Progenitor cell of endocrine pancreas (in vitro differentiated cells): ENCODE data around the gene RUNX2. TPM values are rescaled to one million over a fixed set of nuclear protein-coding genes. Genes with fewer than 3 reads are reported as not detected.

Experiments used
- DNase-seq: peaks from one replicate; pipeline ENCODE4 v3.0.0; 2021; ENCODE audit warnings: low spot score; ENCODE audit not compliant: unreplicated experiment
- H3K27ac Mint-ChIP-seq: 2 replicates; pipeline ENCODE4 v1.8.0; 2021; ENCODE audit warnings: mild to moderate bottlenecking, moderate library complexity, mixed read lengths
- H3K27me3 Mint-ChIP-seq: 2 replicates; pipeline ENCODE4 v1.8.0; 2021; ENCODE audit warnings: mixed read lengths
- H3K36me3 Mint-ChIP-seq: 2 replicates; pipeline ENCODE4 v1.8.0; 2022; ENCODE audit warnings: mixed read lengths; ENCODE audit not compliant: insufficient read depth
- H3K4me1 Mint-ChIP-seq: 2 replicates; pipeline ENCODE4 v1.8.0; 2021; ENCODE audit warnings: low read depth, mixed read lengths
- H3K4me3 Mint-ChIP-seq: 2 replicates; pipeline ENCODE4 v1.8.0; 2021; ENCODE audit warnings: low read depth, mild to moderate bottlenecking, moderate library complexity, mixed read lengths
- H3K9me3 Mint-ChIP-seq: 2 replicates; pipeline ENCODE4 v1.8.0; 2021; ENCODE audit warnings: low read depth, mixed read lengths
- total RNA-seq: library from RNA; stranded (reverse); gene quantifications from 2 replicates; pipeline ENCODE4 v1.2.1, GENCODE V29; 2021
- TF ChIP-seq, protein P1 (sequence below): fragments of 200-600 bp; sonication (generic); IDR thresholded peaks from one replicate; pipeline ENCODE4 v1.5.0; 2021; ENCODE audit warnings: antibody characterized with exemption, mild to moderate bottlenecking; ENCODE audit not compliant: unreplicated experiment

Gene RUNX2
- total RNA-seq, 1 donor from 2014 or later, result 0.46 TPM

DNA sequence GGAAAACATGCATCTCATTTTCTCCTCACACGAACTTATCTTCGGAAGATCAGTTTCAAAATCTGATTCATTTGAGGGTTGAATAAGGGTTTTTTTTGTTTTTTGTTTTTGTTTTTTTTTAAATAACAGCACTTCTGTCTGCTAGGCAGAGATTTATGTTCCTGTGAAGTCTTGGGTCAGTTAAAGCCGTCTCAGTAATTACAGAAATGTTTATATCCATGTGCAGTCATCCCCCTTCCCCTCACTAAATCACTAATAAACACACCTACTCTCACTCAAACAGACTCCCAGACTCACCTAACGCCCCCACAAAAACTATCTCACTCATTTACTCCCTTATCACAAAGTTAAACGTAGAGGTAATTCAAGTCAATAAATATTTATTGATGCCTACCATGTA, 263.8 kb downstream of the RUNX2 start:
- Mint-ChIP-seq H3K4me3 (peak overlapping the region; percentile 50), H3K36me3 (no peaks in the 10 kb centered on the region), H3K27ac (no peak overlapping the region), H3K4me1 (peaks cover 40% of the 10 kb centered on the region), H3K27me3 (peaks cover 3% of the 10 kb centered on the region), H3K9me3 (no peaks in the 10 kb centered on the region)
- TF ChIP-seq, protein P1, sequence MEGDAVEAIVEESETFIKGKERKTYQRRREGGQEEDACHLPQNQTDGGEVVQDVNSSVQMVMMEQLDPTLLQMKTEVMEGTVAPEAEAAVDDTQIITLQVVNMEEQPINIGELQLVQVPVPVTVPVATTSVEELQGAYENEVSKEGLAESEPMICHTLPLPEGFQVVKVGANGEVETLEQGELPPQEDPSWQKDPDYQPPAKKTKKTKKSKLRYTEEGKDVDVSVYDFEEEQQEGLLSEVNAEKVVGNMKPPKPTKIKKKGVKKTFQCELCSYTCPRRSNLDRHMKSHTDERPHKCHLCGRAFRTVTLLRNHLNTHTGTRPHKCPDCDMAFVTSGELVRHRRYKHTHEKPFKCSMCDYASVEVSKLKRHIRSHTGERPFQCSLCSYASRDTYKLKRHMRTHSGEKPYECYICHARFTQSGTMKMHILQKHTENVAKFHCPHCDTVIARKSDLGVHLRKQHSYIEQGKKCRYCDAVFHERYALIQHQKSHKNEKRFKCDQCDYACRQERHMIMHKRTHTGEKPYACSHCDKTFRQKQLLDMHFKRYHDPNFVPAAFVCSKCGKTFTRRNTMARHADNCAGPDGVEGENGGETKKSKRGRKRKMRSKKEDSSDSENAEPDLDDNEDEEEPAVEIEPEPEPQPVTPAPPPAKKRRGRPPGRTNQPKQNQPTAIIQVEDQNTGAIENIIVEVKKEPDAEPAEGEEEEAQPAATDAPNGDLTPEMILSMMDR, result no peak
- no peak for DNase-seq

DNA sequence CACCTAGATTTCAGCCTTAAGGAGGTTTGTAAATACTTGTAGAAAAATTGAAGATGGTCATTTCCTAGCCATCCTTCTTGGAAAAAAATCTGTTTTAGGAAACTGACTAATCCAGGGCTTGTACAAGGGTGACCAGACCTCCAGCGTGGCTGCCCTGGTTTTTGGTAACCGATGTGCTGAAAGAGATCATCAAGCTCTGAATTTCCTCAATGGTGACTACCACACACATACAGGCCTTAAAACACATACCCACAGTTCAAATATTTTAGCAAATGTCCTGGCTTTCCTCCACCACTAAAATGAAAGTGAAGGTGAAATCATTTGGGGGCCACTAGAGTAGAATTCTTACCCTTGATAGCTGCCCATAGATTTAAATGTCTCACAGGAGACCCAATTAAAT, 264.9 kb downstream of the RUNX2 start:
- no peak for DNase-seq
- peaks cover 3% of the 10 kb centered on the region for H3K27me3 Mint-ChIP-seq
- no peak overlapping the region for H3K27ac Mint-ChIP-seq
- no peaks in the 10 kb centered on the region for H3K36me3 Mint-ChIP-seq
- no peak overlapping the region for H3K4me3 Mint-ChIP-seq
- no peaks in the 10 kb centered on the region for H3K9me3 Mint-ChIP-seq
- H3K4me1 Mint-ChIP-seq, result peaks cover 40% of the 10 kb centered on the region
- TF ChIP-seq, protein P1, result no peak

DNA sequence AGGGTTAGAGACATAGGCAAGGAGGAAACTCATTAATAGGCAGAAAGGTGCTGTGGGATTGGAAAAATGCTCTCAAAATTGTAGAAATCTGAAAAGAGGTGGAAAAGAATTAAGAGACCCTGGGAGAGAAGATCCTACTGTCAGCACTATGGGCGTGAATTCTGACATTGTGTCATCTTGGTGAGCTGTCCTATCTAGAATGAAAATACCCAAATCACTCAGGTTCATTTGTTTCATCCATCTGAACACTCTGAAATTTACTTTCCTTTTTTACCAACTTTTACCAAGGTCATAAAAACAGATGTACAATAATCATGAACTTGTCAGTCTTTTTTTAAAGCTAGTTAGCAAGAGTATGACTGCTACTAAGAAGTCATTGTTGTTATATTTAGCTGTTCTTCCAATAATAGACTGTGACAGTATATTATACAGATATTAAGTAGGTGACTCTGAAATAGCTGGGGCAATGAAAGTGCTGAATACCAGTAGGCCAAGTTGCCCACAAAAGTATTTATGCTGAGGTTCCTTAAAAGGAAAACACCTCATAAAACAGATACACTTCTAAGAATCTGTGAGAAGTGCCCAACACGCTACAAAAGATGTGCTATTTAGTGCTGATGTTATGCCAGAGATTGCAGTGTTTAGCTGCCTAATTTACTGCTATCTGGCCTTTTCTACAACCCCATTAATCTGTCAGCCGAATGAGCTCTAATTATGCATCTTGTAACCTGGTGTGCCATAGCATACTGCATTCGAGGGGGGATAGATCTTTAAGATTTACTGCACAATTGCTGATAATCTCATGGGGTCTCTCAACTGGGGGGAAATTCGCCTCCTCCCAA, 267.1 kb downstream of the RUNX2 start:
- H3K9me3 Mint-ChIP-seq, result no peaks in the 10 kb centered on the region
- no peak overlapping the region for H3K4me3 Mint-ChIP-seq
- no peaks in the 10 kb centered on the region for H3K36me3 Mint-ChIP-seq
- peaks cover 3% of the 10 kb centered on the region for H3K27me3 Mint-ChIP-seq
- DNase-seq, result no peak
- H3K27ac Mint-ChIP-seq, result no peak overlapping the region
- peaks cover 26% of the 10 kb centered on the region for H3K4me1 Mint-ChIP-seq
- TF ChIP-seq, protein P1, result no peak

DNA sequence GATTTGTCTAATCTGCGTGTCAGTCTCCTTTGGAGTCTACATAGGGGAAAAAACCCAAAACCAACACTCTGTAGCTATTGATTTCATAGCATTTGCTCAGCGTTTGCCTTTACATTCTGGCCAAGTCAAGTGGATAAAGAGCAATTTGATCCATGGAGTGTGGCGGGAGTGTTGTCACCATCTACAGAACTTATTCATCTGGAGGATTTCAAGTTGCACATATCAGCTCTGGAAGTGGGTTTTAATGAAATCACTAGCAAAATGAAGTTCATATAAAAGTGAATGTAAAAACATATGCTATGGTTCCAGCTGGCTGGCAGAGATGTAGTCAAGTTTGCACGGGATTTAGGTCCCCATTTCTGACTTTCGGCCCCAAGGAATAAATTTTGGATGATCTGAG, 269.3 kb downstream of the RUNX2 start:
- Mint-ChIP-seq H3K27ac (no peak overlapping the region), H3K4me1 (peaks cover 5% of the 10 kb centered on the region), H3K36me3 (no peaks in the 10 kb centered on the region), H3K9me3 (no peaks in the 10 kb centered on the region), H3K27me3 (peaks cover 3% of the 10 kb centered on the region), H3K4me3 (no peak overlapping the region)
- TF ChIP-seq, protein P1, result no peak
- DNase-seq, result no peak

DNA sequence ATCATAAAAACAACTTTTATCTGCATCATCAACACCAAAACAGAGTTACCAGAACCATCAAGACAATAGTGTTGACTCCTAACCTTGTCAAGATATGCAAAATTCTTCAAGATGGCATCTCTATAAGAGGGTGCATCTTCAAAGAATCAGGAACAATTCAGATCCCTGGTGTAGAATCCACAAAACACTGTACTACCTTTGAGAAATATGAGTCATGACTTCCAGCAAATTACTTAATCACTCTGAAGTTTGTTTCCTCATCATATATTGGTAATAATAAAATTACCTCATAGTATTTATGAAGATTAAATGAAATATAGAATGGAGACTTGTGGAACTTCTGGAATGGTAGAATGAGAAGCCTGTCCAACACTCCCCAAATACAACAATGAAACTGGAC, 270.9 kb downstream of the RUNX2 start:
- H3K27ac Mint-ChIP-seq, result no peak overlapping the region
- H3K4me3 Mint-ChIP-seq, result no peak overlapping the region
- peaks cover 2% of the 10 kb centered on the region for H3K4me1 Mint-ChIP-seq
- no peaks in the 10 kb centered on the region for H3K36me3 Mint-ChIP-seq
- no peak for DNase-seq
- TF ChIP-seq, protein P1, result no peak
- peaks cover 3% of the 10 kb centered on the region for H3K27me3 Mint-ChIP-seq
- peaks cover 3% of the 10 kb centered on the region for H3K9me3 Mint-ChIP-seq
